Gastroesophageal sphincter (tissue), 3 donors: ENCODE measurements around the gene GPR55.

ENCODE experiments used
- CTCF ChIP-seq, 4 experiments: fragments of 200-600 bp in 2 of 4; fragments of 450-650 bp in 2 of 4; sonication (generic) in 1 of 4; IDR thresholded peaks; one replicate each; pipeline ENCODE4 v1.5.1; 2017 to 2019; ENCODE audit warnings: antibody characterized with exemption in 4 of 4, mild to moderate bottlenecking in 2 of 4, moderate library complexity in 2 of 4
- EP300 ChIP-seq: sonication (generic); formaldehyde crosslinking; IDR thresholded peaks from one replicate; pipeline ENCODE4 v1.6.1; 2017; ENCODE audit warnings: antibody characterized with exemption, mild to moderate bottlenecking
- POLR2A ChIP-seq, 2 donors: fragments of 450-650 bp; IDR thresholded peaks; one replicate each; pipeline ENCODE4 v1.6.1; 2017; ENCODE audit warnings: antibody characterized with exemption in 2 of 2, mild to moderate bottlenecking in 2 of 2, moderate library complexity in 1 of 2

DNA sequence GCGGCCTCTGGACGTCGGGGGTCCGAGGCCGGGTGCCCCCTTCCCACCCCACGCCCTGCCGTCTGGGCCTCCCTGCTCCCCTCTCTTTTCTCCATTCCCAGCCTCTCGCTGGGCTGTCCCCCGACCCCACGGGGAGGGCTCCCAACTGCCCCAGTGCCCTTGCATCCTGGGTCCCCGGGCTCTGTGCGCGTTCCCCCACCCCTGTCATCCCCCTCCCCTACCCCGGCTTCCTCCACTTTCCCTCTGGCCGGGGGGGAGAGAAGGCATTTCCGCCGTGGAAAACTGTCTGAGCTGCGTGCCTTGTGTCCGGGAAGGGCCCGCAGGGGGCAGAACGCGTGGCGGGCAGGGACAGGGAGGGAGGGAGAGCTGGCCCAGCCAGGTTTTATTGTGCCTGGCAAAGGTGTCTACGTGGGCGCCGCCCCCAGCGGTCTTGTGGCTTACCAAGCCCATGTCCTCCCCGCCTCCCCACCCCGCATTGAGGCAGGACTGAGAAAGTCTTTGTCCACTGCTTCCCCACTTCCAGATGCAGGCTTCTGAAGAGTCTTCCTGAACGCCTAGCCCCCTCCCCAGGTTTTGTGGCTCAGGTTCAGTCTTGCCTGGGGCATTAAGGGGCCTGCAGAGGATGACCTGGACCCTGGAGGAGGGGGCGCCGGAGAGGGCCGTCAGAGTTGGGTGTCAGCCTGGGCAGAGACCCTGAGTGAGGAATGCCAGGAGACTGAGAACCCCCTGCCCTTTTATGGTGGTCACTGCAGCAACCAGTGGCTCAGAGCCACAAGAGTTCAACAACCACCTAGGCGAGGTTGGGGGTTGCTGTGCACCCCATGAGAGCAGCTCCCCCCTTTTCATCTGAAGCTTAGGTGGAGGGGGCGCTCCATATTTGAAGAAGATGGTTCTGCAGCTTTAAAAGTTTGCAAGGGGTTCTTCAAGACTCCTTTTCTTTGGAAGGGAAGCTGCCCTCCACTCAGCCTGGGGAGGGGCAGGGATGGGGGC is 59.0 kb downstream of the GPR55 start:
- TF ChIP-seq POLR2A (IDR thresholded peaks at IDR 0.05) (no peak), CTCF (IDR thresholded peaks at IDR 0.05) (peak in 2 of 4 experiments; percentile 5 to 47), EP300 (no peak)
